ENCODE measurements around the gene TLE1. TPM values are rescaled to one million over a fixed set of nuclear protein-coding genes. Genes with fewer than 3 reads are reported as not detected.
A peak's percentile ranks its signal among the peaks of the same experiment; 100 is the strongest.

Gene TLE1
- total RNA-seq, 4 donors from 2014 or later: 43.6 to 86.2 (median 68.2) TPM

- Histone ChIP-seq H3K36me3 (no peaks in the 10 kb centered on the region), H3K27me3 (no peaks in the 10 kb centered on the region), H3K27ac (peak overlapping the region in 2 of 4 donors; percentile 65 to 72), H3K9me3 (no peaks in the 10 kb centered on the region), H3K4me1 (peaks cover 0 to 18% (median 5%) of the 10 kb centered on the region in 3 donors), H3K4me3 (no peak overlapping the region)
- WGBS, 2 donors (ENCODE audit: low coverage in 1 of 2): 44 to 61% methylated on average over 2 to 4 of the region's 4 CpGs
- TF ChIP-seq POLR2A (IDR thresholded peaks at IDR 0.05): no peak
- no peak for ATAC-seq
Observed at GRCh38 chr9:81559709-81560108, 129.6 kb downstream of the TLE1 start.

GRCh38 chr9:81559197-81559596 is 130.2 kb downstream of the TLE1 start:
- no peaks in the 10 kb centered on the region for H3K27me3 ChIP-seq
- no peak overlapping the region for H3K4me3 ChIP-seq
- no peaks in the 10 kb centered on the region for H3K9me3 ChIP-seq
- ATAC-seq: no peak
- H3K4me1 ChIP-seq: peaks cover 0 to 18% (median 5%) of the 10 kb centered on the region in 3 donors
- TF ChIP-seq POLR2A (IDR thresholded peaks at IDR 0.05): no peak
- TF ChIP-seq CTCF (IDR thresholded peaks at IDR 0.05): no peak
- no peak for TF ChIP-seq EP300 (IDR thresholded peaks at IDR 0.05)
- TF ChIP-seq POLR2AphosphoS5 (IDR thresholded peaks at IDR 0.05): no peak
- 93 to 100% methylated on average over 2 to 4 of the region's 4 CpGs for WGBS, 2 donors (ENCODE audit: low coverage in 1 of 2)
- H3K27ac ChIP-seq: peak overlapping the region in 3 of 4 donors; percentile 56 to 72 (median 65)
- no peaks in the 10 kb centered on the region for H3K36me3 ChIP-seq

- WGBS, 2 donors (ENCODE audit: low coverage in 1 of 2): 12 to 24% methylated on average over 6 of the region's 6 CpGs
- Histone ChIP-seq H3K4me1 (peaks cover 0 to 18% (median 5%) of the 10 kb centered on the region in 3 donors), H3K9me3 (no peaks in the 10 kb centered on the region), H3K36me3 (no peaks in the 10 kb centered on the region), H3K4me3 (no peak overlapping the region), H3K27ac (peak overlapping the region; percentile 50 to 72 (median 60)), H3K27me3 (no peaks in the 10 kb centered on the region)
- TF ChIP-seq CTCF (IDR thresholded peaks at IDR 0.05): no peak
- peak; percentile 82 for TF ChIP-seq POLR2AphosphoS5 (IDR thresholded peaks at IDR 0.05)
- peak; percentile 87 for ATAC-seq
Observed at GRCh38 chr9:81558091-81558830, 131.1 kb downstream of the TLE1 start.

- H3K9me3 ChIP-seq: no peaks in the 10 kb centered on the region
- no peak for TF ChIP-seq EP300 (IDR thresholded peaks at IDR 0.05)
- no peak for TF ChIP-seq POLR2A (IDR thresholded peaks at IDR 0.05)
- TF ChIP-seq CTCF (IDR thresholded peaks at IDR 0.05): no peak
- TF ChIP-seq POLR2AphosphoS5 (IDR thresholded peaks at IDR 0.05): no peak
- H3K4me3 ChIP-seq: no peak overlapping the region
- ATAC-seq: peak; percentile 39
- H3K27me3 ChIP-seq: no peaks in the 10 kb centered on the region
- WGBS, 2 donors (ENCODE audit: low coverage in 1 of 2): 33 to 61% methylated on average over 2 of the region's 2 CpGs
- peak overlapping the region in 3 of 4 donors; percentile 56 to 72 (median 65) for H3K27ac ChIP-seq
- no peaks in the 10 kb centered on the region for H3K36me3 ChIP-seq
- peaks cover 0 to 18% (median 5%) of the 10 kb centered on the region in 3 donors for H3K4me1 ChIP-seq
Observed at GRCh38 chr9:81557452-81558090, 131.8 kb downstream of the TLE1 start.

GRCh38 chr9:81556923-81557322 is 132.4 kb downstream of the TLE1 start:
- no peaks in the 10 kb centered on the region for H3K36me3 ChIP-seq
- H3K27me3 ChIP-seq: no peaks in the 10 kb centered on the region
- H3K4me3 ChIP-seq: no peak overlapping the region
- TF ChIP-seq POLR2A (IDR thresholded peaks at IDR 0.05): no peak
- TF ChIP-seq POLR2AphosphoS5 (IDR thresholded peaks at IDR 0.05): no peak
- no peak for TF ChIP-seq EP300 (IDR thresholded peaks at IDR 0.05)
- TF ChIP-seq CTCF (IDR thresholded peaks at IDR 0.05): no peak
- no peak for ATAC-seq
- H3K27ac ChIP-seq: no peak overlapping the region
- H3K4me1 ChIP-seq: peaks cover 0 to 18% (median 5%) of the 10 kb centered on the region in 3 donors
- H3K9me3 ChIP-seq: no peaks in the 10 kb centered on the region
- WGBS, 2 donors (ENCODE audit: low coverage in 1 of 2): 82 to 87% methylated on average over 1 of the region's 2 CpGs

Measured in gastroesophageal sphincter (tissue), 4 donors.